GM18520 (cell line): ENCODE data around the gene IGSF9B.

Source experiments
- ATAC-seq: cut with Tn5 transposase; IDR thresholded peaks from one replicate; pipeline ENCODE4 v1.9.1; 2021; ENCODE audit not compliant: unreplicated experiment

IGSF9B gene

GRCh38 chr11:133886029-133886428 lies 70.7 kb downstream of the IGSF9B start:
- ATAC-seq = no peak

GRCh38 chr11:133872160-133872559 lies 84.6 kb downstream of the IGSF9B start:
- no peak for ATAC-seq

- ATAC-seq = no peak
These were observed 89.3 kb downstream of the IGSF9B start for GRCh38 chr11:133867456-133867855.

DNA sequence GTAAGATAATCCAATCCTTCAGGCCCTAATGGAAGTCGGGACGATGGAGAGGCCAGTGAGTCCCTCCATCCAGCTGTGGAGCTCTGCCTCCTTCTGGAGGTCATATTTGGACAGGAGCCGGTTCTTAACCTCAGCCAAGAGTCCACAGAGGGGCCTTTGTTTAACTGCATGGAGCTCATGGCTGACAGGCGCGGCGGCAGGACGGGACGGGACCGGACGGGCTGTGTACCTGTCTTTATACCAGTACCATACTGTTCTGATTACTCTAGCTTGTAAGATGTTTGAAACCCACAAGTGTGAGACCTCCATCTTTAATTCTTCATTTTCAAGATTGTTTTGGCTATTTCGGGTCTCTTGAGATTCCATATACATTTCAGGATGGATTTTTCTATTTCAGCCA lies 91.3 kb downstream of the IGSF9B start:
- no peak for ATAC-seq

GRCh38 chr11:133864756-133865155 lies 92.0 kb downstream of the IGSF9B start:
- ATAC-seq = no peak

- no peak for ATAC-seq
These were observed 96.6 kb downstream of the IGSF9B start for GRCh38 chr11:133860151-133860550.
